SW 1271 (cell line): Measurements from ENCODE around the gene SIAE.
A peak's percentile ranks its signal among the peaks of the same experiment; 100 is the strongest.

Experiments used
- DNase-seq, 2 experiments: peaks; one replicate each; lab custom pipeline; 2025; lab: John Stamatoyannopoulos, UW

SIAE gene, protein sequence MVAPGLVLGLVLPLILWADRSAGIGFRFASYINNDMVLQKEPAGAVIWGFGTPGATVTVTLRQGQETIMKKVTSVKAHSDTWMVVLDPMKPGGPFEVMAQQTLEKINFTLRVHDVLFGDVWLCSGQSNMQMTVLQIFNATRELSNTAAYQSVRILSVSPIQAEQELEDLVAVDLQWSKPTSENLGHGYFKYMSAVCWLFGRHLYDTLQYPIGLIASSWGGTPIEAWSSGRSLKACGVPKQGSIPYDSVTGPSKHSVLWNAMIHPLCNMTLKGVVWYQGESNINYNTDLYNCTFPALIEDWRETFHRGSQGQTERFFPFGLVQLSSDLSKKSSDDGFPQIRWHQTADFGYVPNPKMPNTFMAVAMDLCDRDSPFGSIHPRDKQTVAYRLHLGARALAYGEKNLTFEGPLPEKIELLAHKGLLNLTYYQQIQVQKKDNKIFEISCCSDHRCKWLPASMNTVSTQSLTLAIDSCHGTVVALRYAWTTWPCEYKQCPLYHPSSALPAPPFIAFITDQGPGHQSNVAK

GRCh38 chr11:124673333-124674167, at the start of gene SIAE, which contains the start of gene SPA17:
Gene SIAE (minus strand): TSS chr11:124673739. CDS start chr11:124673708, 31 bp downstream.
Gene SPA17 (plus strand): TSS chr11:124673904. CDS start chr11:124675265, 1,361 bp downstream.
- peak; percentile 74 to 94 for DNase-seq

DNA sequence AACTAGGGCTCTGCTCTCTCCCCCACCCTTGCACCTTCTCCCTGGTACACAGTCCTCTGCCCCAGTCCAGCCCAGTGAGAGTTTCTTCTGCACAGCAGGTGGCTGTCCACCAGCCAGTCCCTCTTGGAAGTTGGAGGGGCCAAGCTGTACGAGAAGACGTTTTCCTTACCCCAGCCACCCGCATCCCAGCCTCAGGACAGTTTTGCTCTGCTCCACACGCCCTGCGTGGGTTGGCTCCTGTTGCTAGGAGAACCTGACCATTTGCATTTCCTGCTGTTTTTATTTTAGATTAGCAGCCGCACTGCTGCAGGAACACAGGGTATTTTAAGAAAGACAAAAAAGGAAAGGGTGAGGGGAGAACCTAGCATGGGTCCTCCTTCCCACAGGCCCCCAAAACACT, 48.6 kb upstream of the SIAE start:
- no peak for DNase-seq

GRCh38 chr11:124719534-124719933, 46.0 kb upstream of the SIAE start:
- DNase-seq: no peak

DNA sequence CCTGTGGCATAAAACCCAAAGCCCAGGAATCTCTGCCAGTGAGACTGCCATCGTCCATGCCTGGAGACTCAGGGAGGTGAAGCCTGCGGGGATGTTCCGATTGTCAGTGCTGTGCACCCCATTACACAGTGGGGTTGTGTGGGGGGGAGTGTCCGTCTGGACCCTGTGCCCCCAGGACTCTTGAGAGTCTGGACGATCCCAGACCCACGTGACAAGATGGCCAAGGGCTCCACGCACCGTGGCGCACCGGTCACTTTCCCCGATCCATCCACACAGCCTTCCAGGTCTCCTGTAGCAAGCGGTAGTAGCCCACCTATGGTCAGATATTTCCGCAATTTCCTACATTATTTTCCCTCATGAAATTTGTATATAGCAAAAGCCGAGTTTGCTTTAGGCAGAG, 45.3 kb upstream of the SIAE start:
- no peak for DNase-seq

- no peak for DNase-seq
These were observed 44.5 kb upstream of the SIAE start for GRCh38 chr11:124717786-124718651.

GRCh38 chr11:124717421-124717785, 43.9 kb upstream of the SIAE start:
- no peak for DNase-seq

DNA sequence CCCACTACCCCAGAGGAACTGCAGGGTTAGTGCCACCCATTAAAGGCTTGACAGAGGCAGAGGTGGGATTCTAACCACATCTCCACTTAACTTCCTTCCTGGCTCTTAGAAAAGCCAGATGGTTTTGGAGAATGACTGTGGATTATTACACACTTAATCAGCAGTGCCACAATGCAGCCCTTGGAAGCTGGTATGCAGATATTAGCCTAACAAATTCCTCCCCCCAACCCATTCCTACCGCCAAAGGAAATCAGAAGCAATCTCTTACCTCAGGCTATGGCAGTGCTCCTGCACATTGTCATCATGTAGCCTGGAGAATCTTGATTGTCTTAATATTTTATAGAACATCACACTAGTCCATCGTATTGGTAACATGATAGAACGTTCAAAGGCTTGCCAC, 43.1 kb upstream of the SIAE start:
- no peak for DNase-seq

GRCh38 chr11:124712392-124712791, 38.9 kb upstream of the SIAE start:
- DNase-seq: no peak

- no peak for DNase-seq
These were observed 34.3 kb upstream of the SIAE start for GRCh38 chr11:124707829-124708228.

DNA sequence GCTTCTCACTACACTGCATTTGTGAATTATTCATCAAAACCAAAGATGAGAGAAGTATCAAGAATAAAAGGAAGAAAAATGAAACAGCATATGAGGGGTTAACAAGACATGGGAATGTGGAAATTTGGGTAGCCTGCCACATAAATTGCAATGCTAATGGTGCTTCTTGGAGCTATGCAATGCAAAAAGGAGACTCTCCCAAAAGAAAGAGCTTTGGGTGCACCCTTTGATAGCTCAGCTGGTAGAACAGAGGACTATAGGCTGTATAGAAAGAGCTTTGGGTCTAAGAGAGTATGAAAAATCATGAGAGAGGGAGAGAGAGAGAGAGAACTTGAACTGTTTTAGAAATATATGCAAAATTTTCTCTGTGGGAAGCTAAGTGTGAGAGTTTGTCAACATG, 26.5 kb upstream of the SIAE start:
- DNase-seq: no peak

DNA sequence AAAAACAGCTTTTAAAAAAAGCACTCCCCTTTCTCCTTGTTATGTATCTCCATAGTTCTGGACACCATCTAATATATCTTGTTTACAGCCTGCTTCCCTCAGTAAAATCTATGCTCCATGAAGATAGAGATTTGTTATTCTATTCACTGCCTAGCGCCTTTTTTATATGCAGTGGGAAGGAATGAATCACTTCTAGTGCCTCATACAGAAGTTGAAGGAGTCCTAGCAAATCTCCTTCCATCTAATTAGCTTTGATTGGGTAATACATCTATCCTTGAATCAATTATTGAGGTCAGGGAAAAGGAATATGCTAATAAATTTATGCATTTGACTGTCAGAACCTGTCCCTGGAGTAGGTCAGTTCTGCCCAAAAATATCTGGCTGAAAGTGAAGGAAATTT, 26.0 kb upstream of the SIAE start:
- DNase-seq: no peak

DNA sequence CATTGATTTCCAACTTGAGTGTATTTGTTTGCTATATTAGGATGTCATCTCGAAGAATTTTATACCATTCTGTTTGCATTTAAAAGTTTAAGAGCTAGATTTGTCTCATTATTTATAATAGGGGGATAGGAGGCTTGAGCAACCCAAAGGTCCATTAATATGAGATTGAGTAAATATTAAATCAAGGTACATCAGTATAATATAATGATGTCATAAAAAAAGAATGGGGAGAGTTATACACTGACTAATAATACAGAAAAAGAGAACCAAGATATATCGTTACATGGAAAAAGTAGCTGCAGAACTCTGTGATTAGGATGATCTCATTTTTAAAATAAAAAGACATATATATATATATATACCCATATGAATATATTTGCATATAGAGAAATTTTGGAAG, 19.6 kb upstream of the SIAE start:
- no peak for DNase-seq

- DNase-seq: no peak
These were observed 8.9 kb upstream of the SIAE start for GRCh38 chr11:124682443-124682842.

GRCh38 chr11:124681421-124681820, 7.9 kb upstream of the SIAE start:
- DNase-seq: no peak

DNA sequence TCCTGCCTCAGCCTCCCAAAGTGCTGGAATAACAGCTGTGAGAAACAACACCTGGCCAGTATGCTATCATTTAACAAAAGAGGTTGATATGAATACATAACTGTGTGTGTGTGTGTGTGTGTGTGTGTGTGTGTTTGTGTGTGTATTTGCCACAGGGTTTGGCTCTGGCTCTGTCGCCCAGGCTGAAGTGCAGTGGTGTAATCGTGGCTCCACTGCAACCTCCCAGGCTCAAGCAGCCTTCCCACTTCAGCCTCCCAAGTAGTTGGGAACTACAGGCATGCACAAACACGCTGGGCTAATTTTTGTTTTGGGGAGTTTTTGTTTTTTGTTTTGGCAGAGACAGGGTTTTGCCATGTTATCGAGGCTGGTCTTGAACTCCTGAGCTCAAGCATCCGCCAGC, 4.9 kb upstream of the SIAE start:
- DNase-seq: no peak

GRCh38 chr11:124676386-124676785, 2.8 kb upstream of the SIAE start:
- DNase-seq: no peak

GRCh38 chr11:124674571-124674970, 1.0 kb upstream of the SIAE start:
- DNase-seq: no peak

DNA sequence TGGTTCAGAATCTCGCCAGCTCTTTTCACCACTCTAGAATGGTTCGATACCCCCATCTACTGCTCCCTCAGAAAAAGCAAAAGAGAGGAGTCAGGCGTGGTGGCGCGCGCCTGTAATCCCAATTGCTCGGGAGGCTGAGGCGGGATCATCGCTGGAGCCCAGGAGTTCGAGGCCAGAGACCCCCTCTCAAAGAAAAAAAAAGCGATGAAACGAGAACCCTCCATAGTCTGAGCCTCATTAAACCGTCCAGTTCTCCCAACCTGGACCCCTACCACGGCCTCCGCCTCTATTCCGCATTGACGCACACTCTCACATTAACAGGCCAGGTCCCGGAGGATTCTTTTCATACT, 604 bp upstream of the SIAE start:
- DNase-seq: no peak

DNA sequence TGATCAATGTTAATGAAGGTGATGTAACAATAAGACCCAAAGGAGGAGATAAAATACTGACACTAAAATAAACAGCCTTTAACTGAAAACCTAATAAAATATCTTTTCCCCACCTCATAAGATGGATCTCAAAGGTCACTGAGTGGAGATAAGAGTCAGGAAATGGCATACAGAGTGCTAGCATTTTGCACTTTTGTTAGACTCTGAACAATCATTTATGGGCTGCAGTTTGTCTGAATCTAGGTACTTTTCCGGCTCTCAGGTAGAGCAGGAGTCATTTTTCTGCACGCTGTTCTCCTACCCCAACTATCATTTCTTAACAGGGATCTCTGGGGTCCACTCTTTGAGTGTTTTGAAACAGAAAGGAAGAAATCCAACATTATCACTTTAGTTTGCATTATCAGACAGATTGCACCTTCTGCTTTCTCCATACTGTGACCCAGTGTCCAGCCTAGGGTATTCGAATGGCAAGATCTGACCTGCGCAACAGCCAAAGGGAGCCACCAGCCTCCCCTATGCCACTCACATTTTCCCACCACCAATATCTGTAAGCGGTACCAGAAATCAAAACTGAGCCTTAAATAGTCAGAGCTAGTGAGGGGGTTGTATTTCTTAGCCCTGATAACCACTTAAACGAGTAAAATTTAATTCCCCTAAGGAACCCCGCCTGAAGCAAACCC, 863 bp downstream of the SIAE start:
- DNase-seq: no peak

DNA sequence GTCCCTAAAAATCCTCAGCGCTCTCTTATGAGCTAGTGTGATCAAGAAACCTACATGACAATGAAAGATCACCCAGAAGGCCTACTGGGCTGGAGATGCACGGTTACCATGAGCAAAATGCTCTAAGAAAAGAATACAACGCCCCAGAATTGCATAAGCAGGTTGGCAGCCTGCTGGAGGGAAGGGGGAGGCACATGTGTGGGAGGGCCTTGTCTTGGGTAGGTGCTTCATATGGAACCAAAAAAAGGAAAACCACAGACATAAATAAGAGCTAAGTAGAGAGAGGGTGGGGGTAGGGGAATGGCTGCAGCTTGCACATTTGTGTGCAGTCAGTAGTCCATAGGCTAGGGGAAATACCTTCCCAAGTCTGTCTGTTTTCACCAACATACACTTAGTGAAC, 2.8 kb downstream of the SIAE start:
- no peak for DNase-seq

GRCh38 chr11:124669193-124669592, 4.3 kb downstream of the SIAE start:
- DNase-seq: peak in 1 of 2 experiments; percentile 58

DNA sequence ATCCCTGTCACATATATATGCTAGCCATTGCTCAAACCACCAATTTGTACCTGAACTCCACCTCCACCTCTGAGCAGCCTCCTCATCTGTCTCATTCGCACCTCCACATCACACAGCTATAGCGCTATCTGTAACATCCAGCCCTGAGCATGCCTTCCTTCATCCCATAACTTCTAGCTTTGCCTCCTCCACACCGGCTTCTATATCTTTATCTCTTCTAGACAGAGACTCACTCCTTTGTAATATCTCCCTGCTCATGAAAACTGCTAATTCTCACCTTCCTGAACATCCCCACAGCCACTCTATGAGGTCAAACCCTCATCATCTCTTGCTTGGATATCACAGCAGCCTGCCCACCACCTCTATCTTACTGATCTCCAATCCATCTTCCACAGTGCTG, 5.9 kb downstream of the SIAE start:
- DNase-seq: no peak
